ENCODE results near the gene FXYD6. TPM values are rescaled to one million over a fixed set of nuclear protein-coding genes. Genes with fewer than 3 reads are reported as not detected.

FXYD6 gene
- total RNA-seq, 1 experiment from 2014 or later = not detected

GRCh38 chr11:117911694-117912093, 35.2 kb upstream of the FXYD6 start:
- H2AFZ ChIP-seq (ENCODE audit: low read length) = no peak overlapping the region
- CTCF ChIA-PET = no interaction called here
- DNase-seq (no peak), ATAC-seq (no peak)
- H3K36me3 ChIP-seq (ENCODE audit: low read depth, low read length) = no peaks in the 10 kb centered on the region
- no peaks in the 10 kb centered on the region for H3K9me2 ChIP-seq (replicated peaks; ENCODE audit: low read length)
- H3K9me3 ChIP-seq (ENCODE audit: low read length) = no peaks in the 10 kb centered on the region
- no peak overlapping the region for H3K4me3 ChIP-seq (ENCODE audit: low read length)
- intact Hi-C loops (cut with micrococcal nuclease) = no loop called here
- no peaks in the 10 kb centered on the region for H3K79me2 ChIP-seq (ENCODE audit: low read length)
- BruUV-seq (replicated peaks) = no TSS peak
- no peak overlapping the region for H3K27ac ChIP-seq (ENCODE audit: low read length)
- no peaks in the 10 kb centered on the region for H3F3A ChIP-seq (ENCODE audit: low read length, unreplicated experiment)
- H3K4me1 ChIP-seq (ENCODE audit: insufficient read depth, low read length) = peaks cover 5% of the 10 kb centered on the region
- H4K20me1 ChIP-seq (ENCODE audit: low read length) = no peaks in the 10 kb centered on the region
- POLR2A ChIA-PET (ENCODE audit: unreplicated experiment) = no interaction called here
- H3K4me2 ChIP-seq (ENCODE audit: low read length) = no peak overlapping the region
- TF ChIP-seq EZH2 (IDR thresholded peaks at IDR 0.05; ENCODE audit: low read length, unreplicated experiment) = no peak
- no peak for TF ChIP-seq EZH2phosphoT487 (IDR thresholded peaks at IDR 0.05; ENCODE audit: borderline replicate concordance, low read length)
- no peak for TF ChIP-seq CTCF (conservative IDR thresholded peaks at IDR 0.05; ENCODE audit: low read depth, low read length)
- H3K27me3 ChIP-seq (ENCODE audit: low read length) = peaks cover 49% of the 10 kb centered on the region
- no peak overlapping the region for H3K9ac ChIP-seq (ENCODE audit: low read length)

- H2AFZ ChIP-seq (ENCODE audit: low read length) = no peak overlapping the region
- H3K9ac ChIP-seq (ENCODE audit: low read length) = no peak overlapping the region
- H4K20me1 ChIP-seq (ENCODE audit: low read length) = no peaks in the 10 kb centered on the region
- BruUV-seq (replicated peaks) = no TSS peak
- TF ChIP-seq EZH2 (IDR thresholded peaks at IDR 0.05; ENCODE audit: low read length, unreplicated experiment) (no peak), CTCF (conservative IDR thresholded peaks at IDR 0.05; ENCODE audit: low read depth, low read length) (no peak), EZH2phosphoT487 (IDR thresholded peaks at IDR 0.05; ENCODE audit: borderline replicate concordance, low read length) (no peak)
- H3K36me3 ChIP-seq (ENCODE audit: low read depth, low read length) = no peaks in the 10 kb centered on the region
- intact Hi-C loops (cut with micrococcal nuclease) = no loop called here
- H3K4me2 ChIP-seq (ENCODE audit: low read length) = no peak overlapping the region
- no peaks in the 10 kb centered on the region for H3K79me2 ChIP-seq (ENCODE audit: low read length)
- H3F3A ChIP-seq (ENCODE audit: low read length, unreplicated experiment) = no peaks in the 10 kb centered on the region
- no peak overlapping the region for H3K4me3 ChIP-seq (ENCODE audit: low read length)
- no peak for ATAC-seq
- peaks cover 48% of the 10 kb centered on the region for H3K27me3 ChIP-seq (ENCODE audit: low read length)
- DNase-seq = no peak
- H3K9me3 ChIP-seq (ENCODE audit: low read length) = no peaks in the 10 kb centered on the region
- CTCF ChIA-PET = no interaction called here
- no peak overlapping the region for H3K27ac ChIP-seq (ENCODE audit: low read length)
- peaks cover 5% of the 10 kb centered on the region for H3K4me1 ChIP-seq (ENCODE audit: insufficient read depth, low read length)
- POLR2A ChIA-PET (ENCODE audit: unreplicated experiment) = no interaction called here
- H3K9me2 ChIP-seq (replicated peaks; ENCODE audit: low read length) = no peaks in the 10 kb centered on the region
Observed at GRCh38 chr11:117910941-117911655, 34.6 kb upstream of the FXYD6 start.

GRCh38 chr11:117910525-117910924, 34.1 kb upstream of the FXYD6 start:
- Histone ChIP-seq H3K9ac (ENCODE audit: low read length) (no peak overlapping the region), H3K79me2 (ENCODE audit: low read length) (no peaks in the 10 kb centered on the region), H3K4me1 (ENCODE audit: insufficient read depth, low read length) (peaks cover 5% of the 10 kb centered on the region), H2AFZ (ENCODE audit: low read length) (no peak overlapping the region), H3K9me2 (replicated peaks; ENCODE audit: low read length) (no peaks in the 10 kb centered on the region), H3K4me3 (ENCODE audit: low read length) (no peak overlapping the region), H3K27me3 (ENCODE audit: low read length) (peaks cover 47% of the 10 kb centered on the region), H3K36me3 (ENCODE audit: low read depth, low read length) (no peaks in the 10 kb centered on the region), H3K27ac (ENCODE audit: low read length) (no peak overlapping the region), H3K4me2 (ENCODE audit: low read length) (no peak overlapping the region), H3K9me3 (ENCODE audit: low read length) (no peaks in the 10 kb centered on the region), H4K20me1 (ENCODE audit: low read length) (no peaks in the 10 kb centered on the region), H3F3A (ENCODE audit: low read length, unreplicated experiment) (no peaks in the 10 kb centered on the region)
- intact Hi-C loops (cut with micrococcal nuclease) = no loop called here
- BruUV-seq (replicated peaks) = no TSS peak
- ChIA-PET CTCF (no interaction called here), POLR2A (ENCODE audit: unreplicated experiment) (no interaction called here)
- no peak for TF ChIP-seq EZH2phosphoT487 (IDR thresholded peaks at IDR 0.05; ENCODE audit: borderline replicate concordance, low read length)
- no peak for TF ChIP-seq EZH2 (IDR thresholded peaks at IDR 0.05; ENCODE audit: low read length, unreplicated experiment)
- DNase-seq (no peak), ATAC-seq (no peak)
